CD4-positive, alpha-beta memory T cell (primary cell): ENCODE measurements around the gene GBX1. TPM values are rescaled to one million over a fixed set of nuclear protein-coding genes. Genes with fewer than 3 reads are reported as not detected.

Source experiments
- CTCF ChIA-PET: fragments of 350-600 bp; sonication (Branson Sonifier 250); formaldehyde crosslinking; loops from one replicate; lab custom pipeline; 2021; ENCODE audit warnings: inconsistent platforms; ENCODE audit not compliant: partially characterized antibody; lab: Charles Lee
- POLR2A ChIA-PET: fragments of 350-600 bp; sonication (Branson Sonifier 250); formaldehyde crosslinking; loops from one replicate; lab custom pipeline; 2021; ENCODE audit not compliant: partially characterized antibody; lab: Charles Lee
- DNase-seq, 5 donors: peaks; one replicate each; pipeline versions ENCODE4 v3.0.0 to v3.0.0-alpha.2; 2020 to 2022; ENCODE audit warnings: mixed read lengths in 1 of 5
- H3K27ac ChIP-seq: one replicate; pipeline ENCODE4 v1.7.0; 2013; ENCODE audit warnings: low read depth, low read length
- H3K27me3 ChIP-seq: 2 replicates; pipeline ENCODE4 v1.7.0; 2013; ENCODE audit warnings: mild to moderate bottlenecking, low read length, moderate library complexity; ENCODE audit not compliant: insufficient read depth
- H3K36me3 ChIP-seq: 2 replicates; pipeline ENCODE4 v1.7.0; 2013; ENCODE audit warnings: mild to moderate bottlenecking, low read length, moderate library complexity; ENCODE audit not compliant: insufficient read depth
- H3K4me1 ChIP-seq: 2 replicates; pipeline ENCODE4 v1.7.0; 2013; ENCODE audit warnings: mild to moderate bottlenecking, low read length, moderate library complexity; ENCODE audit not compliant: insufficient read depth
- H3K4me3 ChIP-seq, 2 donors: one replicate each; pipeline ENCODE4 v1.7.0; 2013; ENCODE audit warnings: low read length in 2 of 2, mild to moderate bottlenecking in 1 of 2
- H3K9me3 ChIP-seq, 2 donors: one replicate each; pipeline ENCODE4 v1.7.0; 2013; ENCODE audit warnings: low read length in 2 of 2, control low read depth in 1 of 2; ENCODE audit not compliant: control insufficient read depth in 1 of 2
- H3K27ac Mint-ChIP-seq, 7 donors: one replicate each; pipeline ENCODE4 v1.8.0; 2020 to 2021; ENCODE audit warnings: mixed read lengths in 7 of 7, mild to moderate bottlenecking in 6 of 7, inconsistent platforms in 3 of 7, moderate library complexity in 3 of 7
- H3K27me3 Mint-ChIP-seq, 2 donors: one replicate each; pipeline ENCODE4 v1.8.0; 2020 to 2021; ENCODE audit warnings: mixed read lengths in 2 of 2
- H3K36me3 Mint-ChIP-seq, 2 donors: one replicate each; pipeline ENCODE4 v1.8.0; 2020 to 2021; ENCODE audit warnings: mixed read lengths in 2 of 2, inconsistent platforms in 1 of 2, mild to moderate bottlenecking in 1 of 2
- H3K4me1 Mint-ChIP-seq, 4 donors: one replicate each; pipeline ENCODE4 v1.8.0; 2020 to 2021; ENCODE audit warnings: mixed read lengths in 4 of 4, mild to moderate bottlenecking in 1 of 4
- H3K4me3 Mint-ChIP-seq, 8 donors: one replicate each; pipeline ENCODE4 v1.8.0; 2020 to 2021; ENCODE audit warnings: mixed read lengths in 8 of 8, mild to moderate bottlenecking in 7 of 8, moderate library complexity in 6 of 8, inconsistent platforms in 3 of 8
- H3K9me3 Mint-ChIP-seq, 8 donors: one replicate each; pipeline ENCODE4 v1.8.0; 2020 to 2021; ENCODE audit warnings: mixed read lengths in 8 of 8, mild to moderate bottlenecking in 5 of 8, inconsistent platforms in 3 of 8, moderate library complexity in 1 of 8
- intact Hi-C: fragments of 100-400 bp; cut with micrococcal nuclease; formaldehyde crosslinking; loops from one replicate; pipeline ENCODE4 v1.15.1; 2023
- polyA plus RNA-seq, 2 donors: library from polyadenylated mRNA; unstranded; fragments of 300-500 nt; fragmentation: Illumina TruSeq; gene quantifications; one replicate each; pipeline ENCODE4 v1.2.3, GENCODE V29; 2021
- total RNA-seq, 2 experiments: library from RNA; stranded (reverse); gene quantifications; one replicate each; pipeline ENCODE4 v1.2.3, GENCODE V29; 2021

The GBX1 gene
- total and polyA plus RNA-seq, 4 experiments from 2014 or later, result not detected

DNA sequence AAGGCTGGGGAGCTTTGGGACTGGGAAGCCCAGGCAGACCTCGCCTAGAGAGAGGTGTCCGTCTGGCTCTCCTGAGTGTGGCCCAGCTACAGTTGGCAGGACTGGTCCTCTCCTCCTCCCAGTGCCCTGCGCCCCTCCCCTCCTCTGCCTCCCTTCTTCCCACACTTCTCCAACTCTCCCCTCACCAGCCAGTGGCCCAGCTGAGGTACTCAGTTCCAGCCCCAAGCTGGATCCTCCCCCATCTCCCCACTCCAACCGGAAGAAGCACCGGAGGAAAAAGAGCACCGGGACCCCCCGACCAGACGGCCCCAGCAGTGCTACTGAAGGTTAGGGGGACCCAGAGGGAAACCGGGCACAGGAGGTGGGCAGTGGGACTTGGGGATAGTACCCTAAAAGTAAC, 27.7 kb downstream of the GBX1 start:
- Mint-ChIP-seq H3K9me3 (peaks cover 0 to 2% (median 0%) of the 10 kb centered on the region in 8 donors), H3K4me1 (peaks cover 0 to 2% (median 0%) of the 10 kb centered on the region in 4 donors), H3K4me3 (no peak overlapping the region), H3K27me3 (no peaks in the 10 kb centered on the region), H3K27ac (no peak overlapping the region), H3K36me3 (peaks cover 38 to 47% of the 10 kb centered on the region in 2 donors)
- CTCF ChIA-PET, result interaction anchor here (1.7 kb wide), 1 partner anchor 16 kb away, joined by 7 read pairs; no protein-coding TSS in a partner anchor
- no peak overlapping the region for H3K4me3 ChIP-seq
- intact Hi-C loops, result no loop called here
- no peaks in the 10 kb centered on the region for H3K9me3 ChIP-seq
- no peaks in the 10 kb centered on the region for H3K27me3 ChIP-seq
- no peaks in the 10 kb centered on the region for H3K4me1 ChIP-seq
- no peak for DNase-seq
- POLR2A ChIA-PET, result no interaction called here
- H3K27ac ChIP-seq, result no peak overlapping the region
- peaks cover 10% of the 10 kb centered on the region for H3K36me3 ChIP-seq

DNA sequence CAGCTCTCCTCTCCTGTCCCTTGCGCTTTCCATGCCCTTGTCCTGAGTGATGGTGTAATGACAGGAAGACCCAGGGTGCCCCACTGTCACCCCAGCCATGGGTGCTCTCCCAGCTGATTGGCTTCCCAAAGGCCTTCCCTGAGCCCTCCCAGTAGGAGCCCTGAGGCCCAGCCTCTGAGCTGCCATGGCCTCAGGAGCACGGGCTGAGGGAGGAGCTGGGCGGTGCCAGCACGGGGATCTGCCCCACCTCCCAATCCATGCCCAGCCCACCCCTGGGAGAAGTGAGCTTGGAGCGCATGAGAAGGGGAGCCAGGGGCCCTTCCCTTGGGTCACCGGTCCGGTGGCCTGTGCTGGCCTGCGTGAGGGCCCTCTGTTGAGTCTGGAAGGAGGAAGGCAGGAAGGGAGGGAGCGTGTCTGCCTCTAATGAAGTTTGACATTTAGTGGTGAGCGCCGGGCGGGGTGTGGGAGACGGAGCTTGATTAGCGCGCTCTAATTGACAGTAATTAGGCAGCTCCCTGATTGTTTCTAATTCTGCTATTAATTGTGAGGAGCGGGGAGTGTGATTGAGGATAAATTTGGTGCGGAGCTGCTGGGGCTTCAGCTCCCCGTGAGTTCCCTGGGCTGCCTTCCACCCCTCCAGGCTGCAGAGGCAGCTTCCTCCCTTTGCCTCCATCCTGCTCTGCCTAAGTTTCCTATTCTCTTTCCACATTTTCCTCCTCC, 28.3 kb downstream of the GBX1 start:
- Histone ChIP-seq H3K27ac (no peak overlapping the region), H3K9me3 (no peaks in the 10 kb centered on the region), H3K4me1 (no peaks in the 10 kb centered on the region), H3K27me3 (no peaks in the 10 kb centered on the region), H3K4me3 (no peak overlapping the region), H3K36me3 (peaks cover 13% of the 10 kb centered on the region)
- no peak overlapping the region for H3K27ac Mint-ChIP-seq
- H3K36me3 Mint-ChIP-seq, result peaks cover 35 to 48% of the 10 kb centered on the region in 2 donors
- H3K4me3 Mint-ChIP-seq, result no peak overlapping the region
- POLR2A ChIA-PET, result no interaction called here
- CTCF ChIA-PET, result interaction anchor here (1.7 kb wide), 1 partner anchor 15 kb away, joined by 7 read pairs; no protein-coding TSS in a partner anchor
- H3K9me3 Mint-ChIP-seq, result peaks cover 0 to 2% (median 0%) of the 10 kb centered on the region in 8 donors
- H3K4me1 Mint-ChIP-seq, result peaks cover 0 to 2% (median 0%) of the 10 kb centered on the region in 4 donors
- no peaks in the 10 kb centered on the region for H3K27me3 Mint-ChIP-seq
- no peak for DNase-seq
- intact Hi-C loops, result no loop called here

DNA sequence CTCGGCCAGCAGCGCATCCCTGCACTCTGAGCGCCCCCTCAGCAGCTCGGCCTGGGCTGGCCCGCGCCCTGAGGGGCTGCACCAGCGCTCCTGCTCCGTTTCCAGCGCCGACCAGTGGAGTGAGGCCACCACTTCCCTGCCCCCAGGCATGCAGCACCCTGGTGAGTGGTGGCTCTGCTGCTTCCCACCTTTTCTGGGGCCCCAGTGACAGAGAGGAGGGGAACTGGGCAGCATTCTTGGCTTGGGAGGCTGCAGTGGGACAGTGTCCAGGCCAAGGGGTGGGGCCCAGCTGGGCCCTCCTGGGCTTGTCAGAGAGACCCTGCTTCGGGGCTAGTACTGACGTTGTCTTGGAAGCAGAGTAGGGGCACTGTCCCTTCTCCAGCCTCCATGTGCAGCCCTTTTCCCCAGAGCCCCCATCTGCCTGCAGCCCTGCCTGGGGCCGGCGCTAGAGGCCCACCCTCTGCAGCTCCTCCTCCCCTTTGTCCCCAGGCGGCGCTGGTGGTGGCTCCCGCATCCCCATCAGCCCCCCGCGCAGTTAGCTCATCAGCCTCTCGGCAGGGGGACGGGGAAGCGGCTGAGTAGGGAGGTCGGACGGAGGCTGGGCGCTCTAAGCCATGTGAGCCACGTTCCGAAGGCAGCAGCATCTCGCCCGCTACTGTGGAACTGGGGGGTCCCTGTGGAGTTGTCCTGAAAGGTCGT, 29.2 kb downstream of the GBX1 start:
- H3K4me1 Mint-ChIP-seq, result no peaks in the 10 kb centered on the region
- intact Hi-C loops, result no loop called here
- ChIA-PET POLR2A (no interaction called here), CTCF (interaction anchor here (1.0 to 1.7 kb wide), 4 partner anchors 14 to 34 kb away, joined by 3 to 7 read pairs (median 4); no protein-coding TSS in a partner anchor)
- Histone ChIP-seq H3K4me1 (no peaks in the 10 kb centered on the region), H3K9me3 (no peaks in the 10 kb centered on the region), H3K27me3 (no peaks in the 10 kb centered on the region), H3K36me3 (peaks cover 13% of the 10 kb centered on the region), H3K27ac (no peak overlapping the region), H3K4me3 (no peak overlapping the region)
- H3K27me3 Mint-ChIP-seq, result no peaks in the 10 kb centered on the region
- peaks cover 31 to 42% of the 10 kb centered on the region in 2 donors for H3K36me3 Mint-ChIP-seq
- no peak overlapping the region for H3K27ac Mint-ChIP-seq
- peaks cover 0 to 1% (median 0%) of the 10 kb centered on the region in 8 donors for H3K9me3 Mint-ChIP-seq
- no peak for DNase-seq
- H3K4me3 Mint-ChIP-seq, result no peak overlapping the region

DNA sequence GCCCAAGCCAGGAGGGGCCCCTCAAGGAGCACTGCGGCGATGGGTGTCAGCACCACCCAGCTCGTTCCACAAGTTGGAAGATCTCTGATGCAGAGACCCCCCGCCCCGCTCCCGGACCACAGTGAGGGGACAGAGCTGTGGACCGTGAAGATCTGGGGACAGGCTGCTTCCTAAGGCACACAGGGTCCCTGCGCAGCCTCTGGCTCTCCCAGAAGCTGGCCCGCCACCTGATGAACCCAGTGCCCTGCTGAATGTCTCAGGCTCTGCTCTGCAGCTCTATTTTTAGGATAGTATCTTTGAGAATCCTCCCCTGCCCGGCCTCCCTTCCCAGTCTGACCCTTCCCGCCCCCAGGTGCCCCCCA, 29.7 kb downstream of the GBX1 start:
- no peaks in the 10 kb centered on the region for H3K9me3 ChIP-seq
- no peak overlapping the region for H3K27ac ChIP-seq
- no peaks in the 10 kb centered on the region for H3K4me1 Mint-ChIP-seq
- peaks cover 27 to 40% of the 10 kb centered on the region in 2 donors for H3K36me3 Mint-ChIP-seq
- ChIA-PET CTCF (interaction anchor here (1.0 to 1.3 kb wide), 3 partner anchors 14 to 34 kb away, joined by 3 to 5 read pairs (median 3); no protein-coding TSS in a partner anchor), POLR2A (no interaction called here)
- H3K27me3 ChIP-seq, result no peaks in the 10 kb centered on the region
- no peaks in the 10 kb centered on the region for H3K4me1 ChIP-seq
- no peak overlapping the region for H3K4me3 ChIP-seq
- intact Hi-C loops, result no loop called here
- peaks cover 13% of the 10 kb centered on the region for H3K36me3 ChIP-seq
- no peak overlapping the region for H3K27ac Mint-ChIP-seq
- DNase-seq, result no peak
- no peaks in the 10 kb centered on the region for H3K9me3 Mint-ChIP-seq
- H3K4me3 Mint-ChIP-seq, result no peak overlapping the region
- no peaks in the 10 kb centered on the region for H3K27me3 Mint-ChIP-seq

DNA sequence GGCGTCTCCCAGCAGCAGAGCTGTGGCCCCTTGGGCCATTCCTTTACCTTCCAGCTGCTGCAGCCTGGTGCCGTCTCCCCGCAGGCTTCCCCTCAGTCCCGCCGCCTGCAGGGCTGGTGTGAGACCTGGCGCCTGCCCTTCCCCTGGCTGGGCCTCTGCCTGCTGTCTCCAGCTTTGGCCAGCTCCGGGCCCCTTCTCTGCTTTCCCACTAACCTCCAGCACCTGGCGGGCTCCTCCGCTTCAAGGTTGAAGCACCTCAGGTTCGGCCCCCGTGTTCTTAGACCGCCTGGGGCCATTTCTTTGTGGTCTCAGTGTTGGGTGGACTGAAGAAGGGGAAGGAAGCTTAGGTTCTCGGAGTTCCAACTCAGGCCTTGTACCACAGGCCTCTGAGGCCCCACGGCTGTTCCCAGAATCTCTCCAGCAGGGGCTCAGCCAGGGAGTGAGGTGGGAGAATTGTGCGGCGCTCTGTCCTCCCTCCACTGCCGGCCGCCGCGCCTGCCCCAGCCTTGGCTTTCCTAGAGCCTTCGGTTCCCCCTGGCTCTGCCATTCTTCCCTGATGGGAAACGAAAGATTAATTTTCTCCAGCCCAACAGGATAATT, 30.3 kb downstream of the GBX1 start:
- CTCF ChIA-PET, result interaction anchor here (1.0 to 1.3 kb wide), 3 partner anchors 13 to 35 kb away, joined by 3 to 5 read pairs (median 3); no protein-coding TSS in a partner anchor
- Mint-ChIP-seq H3K36me3 (peaks cover 27 to 37% of the 10 kb centered on the region in 2 donors), H3K27ac (no peak overlapping the region), H3K9me3 (no peaks in the 10 kb centered on the region), H3K27me3 (no peaks in the 10 kb centered on the region), H3K4me3 (no peak overlapping the region), H3K4me1 (no peaks in the 10 kb centered on the region)
- Histone ChIP-seq H3K27ac (no peak overlapping the region), H3K4me1 (no peaks in the 10 kb centered on the region), H3K36me3 (peaks cover 13% of the 10 kb centered on the region), H3K27me3 (no peaks in the 10 kb centered on the region), H3K4me3 (no peak overlapping the region), H3K9me3 (no peaks in the 10 kb centered on the region)
- intact Hi-C loops, result no loop called here
- POLR2A ChIA-PET, result no interaction called here
- no peak for DNase-seq

DNA sequence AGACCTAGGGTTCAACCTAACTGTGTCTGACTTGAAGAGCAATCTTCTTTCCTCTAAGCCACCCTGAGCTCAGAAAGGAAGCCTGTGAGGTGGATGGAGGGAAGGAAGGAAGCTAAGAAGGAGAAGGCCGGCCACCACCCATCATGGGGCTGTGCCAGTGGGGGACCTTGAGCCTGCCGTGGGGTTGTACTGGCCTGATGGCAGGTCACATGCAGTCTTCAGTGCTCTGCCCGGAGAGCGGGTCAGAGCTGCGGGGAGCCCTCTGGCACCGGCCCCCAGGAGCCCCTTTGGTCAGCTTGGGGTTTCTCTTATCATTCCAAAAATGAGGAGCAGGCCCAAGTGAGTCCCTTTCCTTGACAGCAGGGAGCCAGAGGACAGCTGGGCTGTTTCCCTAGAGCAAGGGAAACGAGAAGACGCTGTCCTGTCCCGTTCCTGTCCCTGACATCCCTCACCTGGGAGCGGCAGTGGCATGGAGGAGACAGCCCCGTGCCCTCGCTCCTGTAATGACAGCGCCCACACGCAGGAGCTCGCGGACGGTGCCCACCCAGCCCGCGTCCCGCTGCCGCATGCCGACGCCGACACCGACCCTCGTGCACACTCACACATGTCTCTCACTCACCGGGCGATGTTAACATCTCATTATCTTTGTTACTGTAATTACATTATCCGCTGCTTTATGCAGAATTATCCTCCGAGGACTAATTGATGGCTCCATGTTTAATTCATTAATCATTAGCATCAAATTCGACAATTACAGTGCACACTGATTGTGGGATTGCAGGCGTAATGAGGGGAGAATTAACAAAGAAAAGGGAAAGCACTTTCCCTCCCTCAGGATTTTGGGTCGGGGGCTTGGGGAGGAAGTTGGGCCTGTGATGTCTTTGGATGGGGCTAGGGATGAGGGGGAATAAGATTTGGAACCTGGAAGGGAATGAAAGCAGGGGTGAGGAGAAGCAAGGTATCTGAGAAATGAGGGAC, 31.3 kb downstream of the GBX1 start:
- Histone ChIP-seq H3K27ac (no peak overlapping the region), H3K4me3 (no peak overlapping the region), H3K36me3 (peaks cover 13% of the 10 kb centered on the region), H3K9me3 (no peaks in the 10 kb centered on the region), H3K27me3 (no peaks in the 10 kb centered on the region), H3K4me1 (no peaks in the 10 kb centered on the region)
- Mint-ChIP-seq H3K27me3 (no peaks in the 10 kb centered on the region), H3K4me3 (no peak overlapping the region), H3K27ac (no peak overlapping the region), H3K36me3 (peaks cover 28 to 37% of the 10 kb centered on the region in 2 donors), H3K4me1 (no peaks in the 10 kb centered on the region), H3K9me3 (no peaks in the 10 kb centered on the region)
- ChIA-PET POLR2A (no interaction called here), CTCF (interaction anchor here (1.0 to 1.4 kb wide), 2 partner anchors 12 to 29 kb away, joined by 4 to 5 read pairs; no protein-coding TSS in a partner anchor)
- intact Hi-C loops, result no loop called here
- no peak for DNase-seq
